Measurements from ENCODE around the gene MPDZ.

- TF ChIP-seq CTCF (IDR thresholded peaks at IDR 0.05; ENCODE audit: insufficient read depth, low read length, poor library complexity, severe bottlenecking) (no peak), EZH2phosphoT487 (conservative IDR thresholded peaks at IDR 0.05; ENCODE audit: low read length) (no peak)
These were observed 90.1 kb downstream of the MPDZ start for GRCh38 chr9:13189362-13189761.

All from SU-DHL-6 (cell line).